Adrenal gland (tissue), 5 donors: ENCODE measurements around the gene HS6ST2.

Experiments
- CTCF ChIP-seq, 6 experiments: fragments of 450-650 bp in 4 of 6; fragments of 200-600 bp in 2 of 6; sonication (generic) in 1 of 6; IDR thresholded peaks; 1 replicate in 5 of 6; 2 replicates in 1 of 6; pipeline versions ENCODE4 v1.5.1 to v1.8.0; 2016 to 2021; ENCODE audit warnings: antibody characterized with exemption in 6 of 6, mild to moderate bottlenecking in 2 of 6, moderate library complexity in 1 of 6
- POLR2A ChIP-seq, 2 donors: fragments of 450-650 bp; IDR thresholded peaks; one replicate each; pipeline ENCODE4 v1.6.1; 2017; ENCODE audit warnings: antibody characterized with exemption in 2 of 2, mild to moderate bottlenecking in 2 of 2, moderate library complexity in 1 of 2
- donor health status: DM: no; HTN: no; CAD: no.

- TF ChIP-seq CTCF (IDR thresholded peaks at IDR 0.05) (no peak), POLR2A (IDR thresholded peaks at IDR 0.05) (no peak)
Measured at GRCh38 chrX:132714913-132715312, 243.5 kb downstream of the HS6ST2 start.
